ENCODE measurements around the gene SSC4D. TPM values are rescaled to one million over a fixed set of nuclear protein-coding genes. Genes with fewer than 3 reads are reported as not detected.
A peak's percentile ranks its signal among the peaks of the same experiment; 100 is the strongest.
"Not testable (repeated sequence)": the region's sequence is repeated elsewhere in the genome, so short reads cannot be mapped to it uniquely, and the experiment has no call there.

The SSC4D gene
- polyA plus RNA-seq, 2 donors: 0.59 to 0.88 TPM

DNA sequence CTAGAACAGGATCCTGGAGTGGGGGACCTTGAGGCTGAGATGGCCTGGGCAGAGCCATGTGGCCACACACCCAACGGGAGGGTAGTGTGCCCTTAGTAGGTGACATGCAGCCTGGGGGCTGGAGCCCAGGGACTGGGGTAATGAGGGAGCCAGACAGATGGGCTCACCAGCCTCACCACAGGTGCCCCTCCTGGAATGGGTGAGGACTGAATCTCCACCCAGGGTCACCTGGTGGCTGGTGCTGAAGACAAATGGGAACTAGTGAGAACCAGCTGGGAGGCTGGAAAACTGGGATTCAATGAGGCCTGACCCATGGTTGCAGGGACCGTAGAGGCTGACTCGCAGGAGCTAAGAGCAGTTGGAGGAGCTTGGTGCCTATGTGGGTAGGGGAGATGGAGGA lies 21.3 kb upstream of the SSC4D start:
- H3K4me1 ChIP-seq (ENCODE audit: control insufficient read depth in 2 of 2, insufficient read depth in 2 of 2, low read length in 1 of 2): no peaks in the 10 kb centered on the region
- no peak overlapping the region for H3K4me3 ChIP-seq (ENCODE audit: low read depth in 1 of 2, low read length in 2 of 2)
- H3K9me3 ChIP-seq (ENCODE audit: control insufficient read depth in 2 of 2, insufficient read depth in 1 of 2, low read depth in 1 of 2, low read length in 1 of 2): no peaks in the 10 kb centered on the region
- no peak overlapping the region for H3K27ac ChIP-seq (ENCODE audit: low read depth in 2 of 2, low read length in 1 of 2)
- H3K27me3 ChIP-seq (ENCODE audit: control insufficient read depth in 1 of 2, insufficient read depth in 2 of 2, low read length in 2 of 2): no peaks in the 10 kb centered on the region
- H3K36me3 ChIP-seq (ENCODE audit: control insufficient read depth in 2 of 2, insufficient read depth in 2 of 2, low read length in 1 of 2): no peaks in the 10 kb centered on the region
- WGBS, 2 donors: 90 to 98% methylated on average over 3 of the region's 3 CpGs

GRCh38 chr7:76430211-76430610 lies 20.7 kb upstream of the SSC4D start:
- 93 to 95% methylated on average over 9 of the region's 9 CpGs for WGBS, 2 donors
- Histone ChIP-seq H3K4me1 (ENCODE audit: control insufficient read depth in 2 of 2, insufficient read depth in 2 of 2, low read length in 1 of 2) (no peaks in the 10 kb centered on the region), H3K27ac (ENCODE audit: low read depth in 2 of 2, low read length in 1 of 2) (no peak overlapping the region), H3K4me3 (ENCODE audit: low read depth in 1 of 2, low read length in 2 of 2) (no peak overlapping the region), H3K9me3 (ENCODE audit: control insufficient read depth in 2 of 2, insufficient read depth in 1 of 2, low read depth in 1 of 2, low read length in 1 of 2) (no peaks in the 10 kb centered on the region), H3K36me3 (ENCODE audit: control insufficient read depth in 2 of 2, insufficient read depth in 2 of 2, low read length in 1 of 2) (no peaks in the 10 kb centered on the region), H3K27me3 (ENCODE audit: control insufficient read depth in 1 of 2, insufficient read depth in 2 of 2, low read length in 2 of 2) (no peaks in the 10 kb centered on the region)

GRCh38 chr7:76428868-76429805 lies 19.6 kb upstream of the SSC4D start:
- Histone ChIP-seq H3K27ac (ENCODE audit: low read depth in 2 of 2, low read length in 1 of 2) (no peak overlapping the region), H3K4me3 (ENCODE audit: low read depth in 1 of 2, low read length in 2 of 2) (no peak overlapping the region), H3K4me1 (ENCODE audit: control insufficient read depth in 2 of 2, insufficient read depth in 2 of 2, low read length in 1 of 2) (no peaks in the 10 kb centered on the region), H3K27me3 (ENCODE audit: control insufficient read depth in 1 of 2, insufficient read depth in 2 of 2, low read length in 2 of 2) (no peaks in the 10 kb centered on the region), H3K36me3 (ENCODE audit: control insufficient read depth in 2 of 2, insufficient read depth in 2 of 2, low read length in 1 of 2) (no peaks in the 10 kb centered on the region), H3K9me3 (ENCODE audit: control insufficient read depth in 2 of 2, insufficient read depth in 1 of 2, low read depth in 1 of 2, low read length in 1 of 2) (no peaks in the 10 kb centered on the region)
- 86% methylated on average over 18 of the region's 18 CpGs for WGBS, 2 donors

DNA sequence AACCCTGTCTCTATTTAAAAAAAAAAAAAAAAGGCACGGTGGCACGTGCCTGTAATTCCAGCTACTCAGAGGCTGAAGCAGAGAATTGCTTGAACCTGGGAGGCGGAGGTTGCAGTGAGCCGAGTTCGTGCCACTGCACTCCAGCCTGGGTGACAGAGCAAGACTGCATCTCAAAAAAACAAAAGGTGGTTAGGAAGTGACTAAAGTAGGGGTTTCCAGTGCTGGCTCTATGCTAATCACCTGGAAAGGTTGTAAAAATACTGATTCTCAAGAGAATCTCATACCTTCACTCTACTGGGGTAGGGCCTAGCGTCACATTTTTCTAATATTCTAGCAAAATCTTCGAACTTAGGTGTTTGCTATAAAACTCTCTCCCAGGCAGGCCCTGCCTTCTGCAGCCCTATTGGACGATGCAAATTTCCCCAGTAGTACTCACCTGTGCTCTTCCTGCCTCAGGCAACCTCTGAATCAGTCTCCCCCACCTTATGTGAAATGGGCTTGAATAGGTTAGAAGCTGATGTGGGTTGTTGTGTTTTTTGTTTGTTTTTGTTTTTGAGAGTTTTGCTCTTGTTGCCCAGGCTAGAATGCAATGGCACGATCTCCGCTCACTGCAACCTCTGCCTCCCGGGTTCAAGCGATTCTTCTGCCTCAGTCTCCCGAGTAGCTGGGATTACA lies 18.8 kb upstream of the SSC4D start:
- peaks cover 0 to under 1% of the 10 kb centered on the region in 2 donors for H3K4me1 ChIP-seq (ENCODE audit: control insufficient read depth in 2 of 2, insufficient read depth in 2 of 2, low read length in 1 of 2)
- no peaks in the 10 kb centered on the region for H3K9me3 ChIP-seq (ENCODE audit: control insufficient read depth in 2 of 2, insufficient read depth in 1 of 2, low read depth in 1 of 2, low read length in 1 of 2)
- WGBS, 2 donors: 88 to 93% methylated on average over 13 of the region's 13 CpGs
- no peak overlapping the region for H3K4me3 ChIP-seq (ENCODE audit: low read depth in 1 of 2, low read length in 2 of 2)
- no peak overlapping the region for H3K27ac ChIP-seq (ENCODE audit: low read depth in 2 of 2, low read length in 1 of 2)
- H3K27me3 ChIP-seq (ENCODE audit: control insufficient read depth in 1 of 2, insufficient read depth in 2 of 2, low read length in 2 of 2): no peaks in the 10 kb centered on the region
- H3K36me3 ChIP-seq (ENCODE audit: control insufficient read depth in 2 of 2, insufficient read depth in 2 of 2, low read length in 1 of 2): no peaks in the 10 kb centered on the region

GRCh38 chr7:76427635-76428034 lies 18.1 kb upstream of the SSC4D start:
- Histone ChIP-seq H3K27ac (ENCODE audit: low read depth in 2 of 2, low read length in 1 of 2) (no peak overlapping the region), H3K9me3 (ENCODE audit: control insufficient read depth in 2 of 2, insufficient read depth in 1 of 2, low read depth in 1 of 2, low read length in 1 of 2) (no peaks in the 10 kb centered on the region), H3K36me3 (ENCODE audit: control insufficient read depth in 2 of 2, insufficient read depth in 2 of 2, low read length in 1 of 2) (no peaks in the 10 kb centered on the region), H3K4me3 (ENCODE audit: low read depth in 1 of 2, low read length in 2 of 2) (no peak overlapping the region), H3K27me3 (ENCODE audit: control insufficient read depth in 1 of 2, insufficient read depth in 2 of 2, low read length in 2 of 2) (no peaks in the 10 kb centered on the region), H3K4me1 (ENCODE audit: control insufficient read depth in 2 of 2, insufficient read depth in 2 of 2, low read length in 1 of 2) (peaks cover 0 to 2% of the 10 kb centered on the region in 2 donors)
- WGBS, 2 donors: 86 to 90% methylated on average over 5 of the region's 5 CpGs

GRCh38 chr7:76426246-76426645 lies 16.7 kb upstream of the SSC4D start:
- H3K36me3 ChIP-seq (ENCODE audit: control insufficient read depth in 2 of 2, insufficient read depth in 2 of 2, low read length in 1 of 2): no peaks in the 10 kb centered on the region
- H3K27ac ChIP-seq (ENCODE audit: low read depth in 2 of 2, low read length in 1 of 2): no peak overlapping the region
- no peak overlapping the region for H3K4me3 ChIP-seq (ENCODE audit: low read depth in 1 of 2, low read length in 2 of 2)
- no peaks in the 10 kb centered on the region for H3K27me3 ChIP-seq (ENCODE audit: control insufficient read depth in 1 of 2, insufficient read depth in 2 of 2, low read length in 2 of 2)
- 93 to 98% methylated on average over 4 of the region's 4 CpGs for WGBS, 2 donors
- H3K9me3 ChIP-seq (ENCODE audit: control insufficient read depth in 2 of 2, insufficient read depth in 1 of 2, low read depth in 1 of 2, low read length in 1 of 2): no peaks in the 10 kb centered on the region
- H3K4me1 ChIP-seq (ENCODE audit: control insufficient read depth in 2 of 2, insufficient read depth in 2 of 2, low read length in 1 of 2): peaks cover 0 to 2% of the 10 kb centered on the region in 2 donors

GRCh38 chr7:76425558-76425957 lies 16.1 kb upstream of the SSC4D start:
- H3K27ac ChIP-seq (ENCODE audit: low read depth in 2 of 2, low read length in 1 of 2); H3K4me3 ChIP-seq (ENCODE audit: low read depth in 1 of 2, low read length in 2 of 2); H3K27me3 ChIP-seq (ENCODE audit: control insufficient read depth in 1 of 2, insufficient read depth in 2 of 2, low read length in 2 of 2); H3K4me1 ChIP-seq (ENCODE audit: control insufficient read depth in 2 of 2, insufficient read depth in 2 of 2, low read length in 1 of 2); H3K36me3 ChIP-seq (ENCODE audit: control insufficient read depth in 2 of 2, insufficient read depth in 2 of 2, low read length in 1 of 2); H3K9me3 ChIP-seq (ENCODE audit: control insufficient read depth in 2 of 2, insufficient read depth in 1 of 2, low read depth in 1 of 2, low read length in 1 of 2): not testable (repeated sequence)
- 85 to 94% methylated on average over 4 of the region's 4 CpGs for WGBS, 2 donors

DNA sequence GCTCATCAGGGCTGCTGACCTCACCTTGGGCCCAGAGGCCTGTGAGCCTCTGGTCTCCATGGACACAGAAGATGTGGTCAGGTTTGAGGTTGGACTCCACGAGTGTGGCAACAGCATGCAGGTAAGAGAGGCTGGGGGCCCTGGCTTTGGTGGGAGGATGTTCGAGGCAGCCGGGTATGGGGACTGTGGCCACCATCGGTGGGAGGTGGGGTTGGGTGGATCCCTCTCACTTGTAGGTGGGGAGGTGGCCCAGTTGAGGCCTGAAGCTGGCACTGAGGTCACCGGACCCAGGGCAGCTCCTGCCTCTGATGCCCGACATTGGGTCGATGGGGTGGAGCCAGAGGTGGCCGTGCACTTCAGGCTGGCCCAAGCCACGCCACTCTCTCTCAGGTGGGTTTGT lies 15.7 kb upstream of the SSC4D start:
- Histone ChIP-seq H3K27ac (ENCODE audit: low read depth in 2 of 2, low read length in 1 of 2) (no peak overlapping the region), H3K27me3 (ENCODE audit: control insufficient read depth in 1 of 2, insufficient read depth in 2 of 2, low read length in 2 of 2) (no peaks in the 10 kb centered on the region), H3K4me3 (ENCODE audit: low read depth in 1 of 2, low read length in 2 of 2) (no peak overlapping the region), H3K9me3 (ENCODE audit: control insufficient read depth in 2 of 2, insufficient read depth in 1 of 2, low read depth in 1 of 2, low read length in 1 of 2) (no peaks in the 10 kb centered on the region), H3K36me3 (ENCODE audit: control insufficient read depth in 2 of 2, insufficient read depth in 2 of 2, low read length in 1 of 2) (no peaks in the 10 kb centered on the region), H3K4me1 (ENCODE audit: control insufficient read depth in 2 of 2, insufficient read depth in 2 of 2, low read length in 1 of 2) (peaks cover 0 to 2% of the 10 kb centered on the region in 2 donors)
- 92 to 94% methylated on average over 9 of the region's 9 CpGs for WGBS, 2 donors

GRCh38 chr7:76424413-76425111 lies 15.1 kb upstream of the SSC4D start, which contains the start of gene ZP3:
Gene ZP3, plus strand, starts transcription at chr7:76424950. Its CDS starts 15 bp downstream, at chr7:76424965.
- Histone ChIP-seq H3K27me3 (ENCODE audit: control insufficient read depth in 1 of 2, insufficient read depth in 2 of 2, low read length in 2 of 2) (no peaks in the 10 kb centered on the region), H3K9me3 (ENCODE audit: control insufficient read depth in 2 of 2, insufficient read depth in 1 of 2, low read depth in 1 of 2, low read length in 1 of 2) (no peaks in the 10 kb centered on the region), H3K27ac (ENCODE audit: low read depth in 2 of 2, low read length in 1 of 2) (peak within 1 kb of the TSS in 1 of 2 donors; percentile 50), H3K4me3 (ENCODE audit: low read depth in 1 of 2, low read length in 2 of 2) (no peak within 1 kb of the TSS), H3K4me1 (ENCODE audit: control insufficient read depth in 2 of 2, insufficient read depth in 2 of 2, low read length in 1 of 2) (peaks cover 0 to 2% of the 10 kb centered on the region in 2 donors), H3K36me3 (ENCODE audit: control insufficient read depth in 2 of 2, insufficient read depth in 2 of 2, low read length in 1 of 2) (no peaks in the 10 kb centered on the region)
- 79 to 83% methylated on average over 10 of the region's 10 CpGs for WGBS, 2 donors

Data from esophagus (tissue), 2 donors.